ENCODE data around the gene SH3RF1. TPM values are rescaled to one million over a fixed set of nuclear protein-coding genes. Genes with fewer than 3 reads are reported as not detected.

SH3RF1 gene
- total and polyA plus RNA-seq, 10 of the 15 experiments (the other 5 are each of a cell fraction or from before 2014, with no cell fraction given), result 4.5 to 22.5 (median 10.4) TPM

GRCh38 chr4:169268951-169269760, 1.6 kb downstream of the SH3RF1 start (continued):
- TF ChIP-seq CUX1 (IDR thresholded peaks at IDR 0.05; ENCODE audit: insufficient replicate concordance, low read depth, low read length) (no peak), SREBF1 (IDR thresholded peaks at IDR 0.05; ENCODE audit: low read length) (no peak), IKZF1 (conservative IDR thresholded peaks at IDR 0.05) (peak; percentile 23; the same call in 1 of the 2 replicates), CBX5 (IDR thresholded peaks at IDR 0.05; ENCODE audit: low read depth) (no peak), KLF5 (IDR thresholded peaks at IDR 0.05; ENCODE audit: partially characterized antibody) (no peak)
- TF ChIP-seq, protein P1, sequence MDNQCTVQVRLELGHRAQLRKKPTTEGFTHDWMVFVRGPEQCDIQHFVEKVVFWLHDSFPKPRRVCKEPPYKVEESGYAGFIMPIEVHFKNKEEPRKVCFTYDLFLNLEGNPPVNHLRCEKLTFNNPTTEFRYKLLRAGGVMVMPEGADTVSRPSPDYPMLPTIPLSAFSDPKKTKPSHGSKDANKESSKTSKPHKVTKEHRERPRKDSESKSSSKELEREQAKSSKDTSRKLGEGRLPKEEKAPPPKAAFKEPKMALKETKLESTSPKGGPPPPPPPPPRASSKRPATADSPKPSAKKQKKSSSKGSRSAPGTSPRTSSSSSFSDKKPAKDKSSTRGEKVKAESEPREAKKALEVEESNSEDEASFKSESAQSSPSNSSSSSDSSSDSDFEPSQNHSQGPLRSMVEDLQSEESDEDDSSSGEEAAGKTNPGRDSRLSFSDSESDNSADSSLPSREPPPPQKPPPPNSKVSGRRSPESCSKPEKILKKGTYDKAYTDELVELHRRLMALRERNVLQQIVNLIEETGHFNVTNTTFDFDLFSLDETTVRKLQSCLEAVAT (IDR thresholded peaks at IDR 0.05), result peak; percentile 95

Data from GM12878 (cell line).